ENCODE measurements around the gene ASS1. TPM values are rescaled to one million over a fixed set of nuclear protein-coding genes. Genes with fewer than 3 reads are reported as not detected.

Gene ASS1
- total RNA-seq, 1 experiment from 2014 or later = 83.0 TPM

- H3K36me3 ChIP-seq (ENCODE audit: low read depth, low read length) = no peaks in the 10 kb centered on the region
- no peak overlapping the region for H3K4me3 ChIP-seq (ENCODE audit: low read length)
- ChIA-PET CTCF (no interaction called here), POLR2A (ENCODE audit: unreplicated experiment) (no interaction called here)
- no peaks in the 10 kb centered on the region for H3K79me2 ChIP-seq (ENCODE audit: low read length)
- TF ChIP-seq EZH2phosphoT487 (IDR thresholded peaks at IDR 0.05; ENCODE audit: borderline replicate concordance, low read length) (no peak), EZH2 (IDR thresholded peaks at IDR 0.05; ENCODE audit: low read length, unreplicated experiment) (no peak)
- H3F3A ChIP-seq (ENCODE audit: low read length, unreplicated experiment) = no peaks in the 10 kb centered on the region
- intact Hi-C loops (cut with micrococcal nuclease) = no loop called here
- BruUV-seq (replicated peaks) = no TSS peak
- no peaks in the 10 kb centered on the region for H3K9me3 ChIP-seq (ENCODE audit: low read length)
- H3K4me1 ChIP-seq (ENCODE audit: insufficient read depth, low read length) = peaks cover 7% of the 10 kb centered on the region
- no peaks in the 10 kb centered on the region for H3K27me3 ChIP-seq (ENCODE audit: low read length)
- no peak overlapping the region for H2AFZ ChIP-seq (ENCODE audit: low read length)
- DNase-seq (no peak), ATAC-seq (no peak)
- no peaks in the 10 kb centered on the region for H4K20me1 ChIP-seq (ENCODE audit: low read length)
- no peak overlapping the region for H3K9ac ChIP-seq (ENCODE audit: low read length)
- no peak overlapping the region for H3K27ac ChIP-seq (ENCODE audit: low read length)
- H3K9me2 ChIP-seq (replicated peaks; ENCODE audit: low read length) = no peaks in the 10 kb centered on the region
- H3K4me2 ChIP-seq (ENCODE audit: low read length) = no peak overlapping the region
Observed at GRCh38 chr9:130425741-130426466, 18.9 kb upstream of the ASS1 start.

GRCh38 chr9:130426467-130426773 lies 18.3 kb upstream of the ASS1 start:
- H3K79me2 ChIP-seq (ENCODE audit: low read length) = no peaks in the 10 kb centered on the region
- no peaks in the 10 kb centered on the region for H3K36me3 ChIP-seq (ENCODE audit: low read depth, low read length)
- no peak for TF ChIP-seq CTCF (conservative IDR thresholded peaks at IDR 0.05; ENCODE audit: low read depth, low read length)
- no peak for TF ChIP-seq EZH2 (IDR thresholded peaks at IDR 0.05; ENCODE audit: low read length, unreplicated experiment)
- TF ChIP-seq EZH2phosphoT487 (IDR thresholded peaks at IDR 0.05; ENCODE audit: borderline replicate concordance, low read length) = no peak
- POLR2A ChIA-PET (ENCODE audit: unreplicated experiment) = no interaction called here
- H3K9ac ChIP-seq (ENCODE audit: low read length) = no peak overlapping the region
- no TSS peak for BruUV-seq (replicated peaks)
- H3K4me1 ChIP-seq (ENCODE audit: insufficient read depth, low read length) = peaks cover 7% of the 10 kb centered on the region
- H3K27me3 ChIP-seq (ENCODE audit: low read length) = no peaks in the 10 kb centered on the region
- no peaks in the 10 kb centered on the region for H3F3A ChIP-seq (ENCODE audit: low read length, unreplicated experiment)
- no peaks in the 10 kb centered on the region for H3K9me2 ChIP-seq (replicated peaks; ENCODE audit: low read length)
- DNase-seq = no peak
- no peak overlapping the region for H3K4me3 ChIP-seq (ENCODE audit: low read length)
- CTCF ChIA-PET = no interaction called here
- no peak overlapping the region for H2AFZ ChIP-seq (ENCODE audit: low read length)
- ATAC-seq = no peak
- H3K27ac ChIP-seq (ENCODE audit: low read length) = 0 out of 2 replicates have a peak overlapping the region, but pooled peaks have one; percentile 30
- H3K4me2 ChIP-seq (ENCODE audit: low read length) = no peak overlapping the region
- intact Hi-C loops (cut with micrococcal nuclease) = no loop called here
- H4K20me1 ChIP-seq (ENCODE audit: low read length) = no peaks in the 10 kb centered on the region
- no peaks in the 10 kb centered on the region for H3K9me3 ChIP-seq (ENCODE audit: low read length)

- Histone ChIP-seq H3K9me2 (replicated peaks; ENCODE audit: low read length) (no peaks in the 10 kb centered on the region), H3K27ac (ENCODE audit: low read length) (0 out of 2 replicates have a peak overlapping the region, but pooled peaks have one; percentile 30), H3K9me3 (ENCODE audit: low read length) (no peaks in the 10 kb centered on the region), H3K36me3 (ENCODE audit: low read depth, low read length) (no peaks in the 10 kb centered on the region), H3K79me2 (ENCODE audit: low read length) (no peaks in the 10 kb centered on the region), H3F3A (ENCODE audit: low read length, unreplicated experiment) (no peaks in the 10 kb centered on the region), H3K27me3 (ENCODE audit: low read length) (no peaks in the 10 kb centered on the region), H3K4me2 (ENCODE audit: low read length) (peak overlapping the region; percentile 30; the same call in 1 of the 2 replicates), H4K20me1 (ENCODE audit: low read length) (no peaks in the 10 kb centered on the region), H2AFZ (ENCODE audit: low read length) (peak overlapping the region; percentile 53; the same call in 1 of the 2 replicates), H3K4me1 (ENCODE audit: insufficient read depth, low read length) (peaks cover 7% of the 10 kb centered on the region), H3K4me3 (ENCODE audit: low read length) (no peak overlapping the region), H3K9ac (ENCODE audit: low read length) (no peak overlapping the region)
- BruUV-seq (replicated peaks) = no TSS peak
- TF ChIP-seq EZH2 (IDR thresholded peaks at IDR 0.05; ENCODE audit: low read length, unreplicated experiment) (no peak), EZH2phosphoT487 (IDR thresholded peaks at IDR 0.05; ENCODE audit: borderline replicate concordance, low read length) (no peak), CTCF (conservative IDR thresholded peaks at IDR 0.05; ENCODE audit: low read depth, low read length) (no peak)
- DNase-seq (peak; percentile 77), ATAC-seq (peak; percentile 98)
- intact Hi-C loops (cut with micrococcal nuclease) = no loop called here
- ChIA-PET CTCF (interaction anchor here (0.6 kb wide), 1 partner anchor 182 kb away, joined by 3 read pairs; no protein-coding TSS in a partner anchor), POLR2A (ENCODE audit: unreplicated experiment) (no interaction called here)
Observed at GRCh38 chr9:130426883-130427282, 17.9 kb upstream of the ASS1 start.
